Putamen (tissue), 1 donor: ENCODE measurements around the gene NR2F2.

Experiments
- DNase-seq: peaks from one replicate; pipeline ENCODE4 v3.0.0-alpha.2; 2016; ENCODE audit warnings: low spot score

The NR2F2 gene

DNA sequence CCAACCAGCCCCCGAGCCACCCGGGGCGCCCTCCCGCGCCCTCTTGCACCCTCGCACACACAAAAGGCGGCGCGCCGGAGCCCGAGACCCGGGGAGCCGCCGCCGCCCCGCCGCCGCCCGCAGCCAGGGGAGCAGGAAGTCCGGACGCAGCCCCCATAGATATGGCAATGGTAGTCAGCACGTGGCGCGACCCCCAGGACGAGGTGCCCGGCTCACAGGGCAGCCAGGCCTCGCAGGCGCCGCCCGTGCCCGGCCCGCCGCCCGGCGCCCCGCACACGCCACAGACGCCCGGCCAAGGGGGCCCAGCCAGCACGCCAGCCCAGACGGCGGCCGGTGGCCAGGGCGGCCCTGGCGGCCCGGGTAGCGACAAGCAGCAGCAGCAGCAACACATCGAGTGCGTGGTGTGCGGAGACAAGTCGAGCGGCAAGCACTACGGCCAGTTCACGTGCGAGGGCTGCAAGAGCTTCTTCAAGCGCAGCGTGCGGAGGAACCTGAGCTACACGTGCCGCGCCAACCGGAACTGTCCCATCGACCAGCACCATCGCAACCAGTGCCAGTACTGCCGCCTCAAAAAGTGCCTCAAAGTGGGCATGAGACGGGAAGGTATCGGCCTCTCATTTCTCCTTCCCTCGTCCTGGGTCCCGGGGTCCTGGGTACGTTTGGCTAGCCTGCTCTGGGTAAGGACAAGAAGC is 1.6 kb downstream of the NR2F2 start:
- DNase-seq = no peak

DNA sequence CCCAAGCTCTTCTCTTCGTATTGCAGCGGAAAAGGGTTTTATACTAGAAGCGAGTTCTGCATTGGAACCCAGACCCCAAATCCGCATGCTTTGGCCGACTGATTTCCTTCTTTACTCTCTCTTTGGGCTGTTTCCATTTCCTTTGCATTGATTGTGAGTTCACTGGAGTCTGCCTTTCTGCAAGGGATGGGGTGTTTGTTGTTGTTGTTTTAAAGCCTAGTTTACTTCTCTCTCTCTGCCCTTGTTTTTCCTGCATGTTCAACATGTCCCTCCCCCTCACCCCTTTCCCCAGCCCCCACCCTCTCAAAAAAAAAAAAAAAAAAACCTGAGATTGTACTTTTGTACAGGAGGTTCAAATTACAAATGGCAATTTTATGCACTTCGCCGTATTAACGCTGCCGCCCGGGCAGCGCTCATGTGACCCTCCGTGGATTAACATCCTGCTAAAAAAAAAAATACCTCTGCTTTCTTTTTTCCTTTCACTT is 2.2 kb downstream of the NR2F2 start:
- DNase-seq = no peak

DNA sequence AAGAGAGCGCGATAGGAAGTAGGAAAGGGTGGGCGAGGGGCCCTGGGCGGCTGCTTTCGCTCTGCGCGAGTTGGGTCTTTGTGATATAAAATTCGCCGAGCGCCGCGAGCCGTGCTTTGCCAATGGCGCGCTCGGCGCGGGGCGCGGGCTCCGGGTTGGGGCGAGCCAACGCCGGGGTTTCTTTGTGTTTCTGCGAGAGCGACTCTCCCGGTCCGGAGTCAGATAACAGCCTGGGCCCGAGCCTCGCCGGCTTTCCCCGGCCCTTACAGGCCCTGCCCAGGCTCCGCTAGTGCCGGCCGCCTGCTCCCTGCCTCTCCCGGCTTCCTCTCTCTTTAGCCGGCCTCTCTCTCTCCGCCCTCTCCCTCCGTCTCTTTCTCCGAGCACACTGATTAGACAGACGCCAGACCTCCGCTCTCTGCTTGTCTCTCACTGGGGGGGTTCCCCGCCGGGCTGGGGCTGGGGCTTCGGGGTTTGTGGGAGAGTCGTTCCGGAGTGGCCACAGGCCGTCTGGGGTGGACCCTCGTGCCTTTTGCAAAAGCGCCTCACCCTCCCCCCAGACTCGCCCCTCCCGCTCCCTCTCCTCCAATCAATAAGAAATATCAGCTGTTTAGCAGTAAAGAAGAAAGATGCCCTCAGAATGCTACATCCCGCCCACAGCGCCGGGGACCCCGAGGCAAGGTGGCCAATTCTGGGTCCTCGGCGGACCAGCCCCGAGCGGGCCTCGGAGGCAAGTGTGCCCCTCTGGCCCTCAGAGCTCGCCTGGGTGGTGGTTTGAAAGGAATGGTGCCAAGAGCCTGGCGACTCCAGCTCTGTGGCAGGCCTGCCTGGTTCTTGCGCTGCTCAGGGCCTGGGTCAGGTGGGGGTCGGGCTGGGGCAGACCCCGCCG is 2.9 kb downstream of the NR2F2 start:
- no peak for DNase-seq

- no peak for DNase-seq
Observed at GRCh38 chr15:96334017-96334704, 3.7 kb downstream of the NR2F2 start.

DNA sequence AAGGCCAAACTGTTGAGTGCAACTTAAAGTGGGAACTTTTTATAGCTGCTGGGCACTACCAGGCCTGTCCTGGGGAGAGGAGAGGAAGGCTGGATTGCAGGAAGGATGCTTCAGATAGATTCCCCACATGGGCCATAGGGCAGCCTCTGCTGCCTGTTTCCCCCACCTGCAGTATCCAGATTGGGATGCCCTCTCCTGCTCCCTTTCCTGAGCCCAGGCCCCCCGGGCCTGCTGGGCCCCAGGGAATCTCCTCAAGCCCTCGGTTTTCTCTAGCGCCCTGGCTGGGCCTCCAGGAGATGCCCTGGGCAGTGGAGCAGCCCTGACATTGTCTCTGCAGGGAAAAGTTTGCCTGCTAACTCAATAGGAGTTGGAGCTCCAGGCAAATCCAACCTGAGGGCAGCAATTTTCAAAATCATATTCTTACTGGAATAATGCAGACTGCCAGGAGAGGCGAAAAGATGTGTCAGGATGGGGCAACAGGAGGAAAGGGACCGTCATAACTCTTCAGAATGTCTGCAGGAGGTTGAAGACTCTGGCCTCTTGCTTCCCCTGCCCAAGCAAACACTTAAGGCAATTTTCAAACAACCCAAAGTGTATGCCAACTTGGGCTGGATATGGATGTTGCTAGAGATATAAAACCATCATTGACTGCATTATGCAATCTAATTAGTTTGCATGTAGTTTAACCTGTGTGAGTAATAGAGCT is 4.4 kb downstream of the NR2F2 start:
- DNase-seq = no peak

- DNase-seq = no peak
Observed at GRCh38 chr15:96335411-96336024, 5.0 kb downstream of the NR2F2 start.

GRCh38 chr15:96336108-96336595 is 5.7 kb downstream of the NR2F2 start:
- DNase-seq = no peak

DNA sequence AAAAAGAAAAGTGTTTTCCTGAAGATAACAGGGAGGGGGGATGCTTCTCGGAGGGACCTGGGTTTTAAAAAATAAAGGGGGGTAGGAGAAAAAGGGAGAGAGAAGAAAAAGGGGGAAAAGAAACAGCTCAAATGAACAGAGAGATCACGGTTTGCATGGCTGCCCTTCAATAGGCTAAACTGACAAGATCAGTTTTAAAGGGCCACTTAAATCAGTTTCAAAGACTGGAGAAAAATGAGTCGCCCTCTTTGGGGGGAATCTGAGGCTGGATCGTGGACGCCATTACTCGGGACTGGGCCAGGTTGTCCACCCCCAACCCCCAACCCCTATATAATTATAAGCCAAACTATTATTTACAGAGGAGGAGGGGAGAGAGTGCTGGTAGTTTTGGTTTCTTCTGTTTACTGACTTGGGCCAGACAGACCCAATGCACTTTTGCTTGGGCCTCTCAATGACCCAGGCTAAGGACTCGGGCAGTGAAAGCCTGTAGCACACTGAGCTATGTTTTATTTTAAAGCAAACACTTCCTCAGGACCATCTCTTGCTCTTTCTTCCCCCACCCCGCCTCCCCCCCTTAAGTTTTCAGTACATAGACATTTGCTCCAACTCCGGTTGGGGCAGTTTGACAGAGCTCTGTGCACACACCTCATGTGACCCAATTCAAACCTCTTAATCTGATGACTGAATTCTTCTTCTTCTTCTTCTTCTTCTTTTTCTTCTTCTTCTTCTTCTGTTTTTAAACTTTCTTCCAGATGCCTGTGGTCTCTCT is 6.3 kb downstream of the NR2F2 start:
- DNase-seq = no peak

DNA sequence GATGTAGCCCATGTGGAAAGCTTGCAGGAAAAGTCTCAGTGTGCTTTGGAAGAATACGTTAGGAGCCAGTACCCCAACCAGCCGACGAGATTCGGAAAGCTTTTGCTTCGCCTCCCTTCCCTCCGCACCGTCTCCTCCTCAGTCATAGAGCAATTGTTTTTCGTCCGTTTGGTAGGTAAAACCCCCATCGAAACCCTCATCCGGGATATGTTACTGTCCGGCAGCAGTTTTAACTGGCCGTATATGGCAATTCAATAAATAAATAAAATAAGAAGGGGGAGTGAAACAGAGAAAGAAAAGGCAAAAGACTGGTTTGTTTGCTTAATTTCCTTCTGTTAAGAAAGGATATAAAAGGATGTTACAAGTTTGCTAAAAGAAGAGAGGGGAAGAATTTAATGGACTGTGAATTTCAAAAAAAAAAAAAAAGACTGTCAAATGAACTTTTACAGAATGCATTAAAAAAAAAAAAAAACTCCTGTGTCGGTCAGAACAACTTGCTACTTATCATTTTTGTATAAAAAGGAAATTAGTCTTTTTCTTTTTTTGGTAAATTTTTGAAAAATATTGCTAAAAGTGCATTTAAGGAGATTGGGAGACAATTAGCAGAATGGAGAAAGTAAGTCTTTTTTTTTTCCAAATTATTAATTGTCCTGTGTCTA is 7.0 kb downstream of the NR2F2 start:
- DNase-seq = no peak

GRCh38 chr15:96338074-96338765 is 7.7 kb downstream of the NR2F2 start:
- no peak for DNase-seq

DNA sequence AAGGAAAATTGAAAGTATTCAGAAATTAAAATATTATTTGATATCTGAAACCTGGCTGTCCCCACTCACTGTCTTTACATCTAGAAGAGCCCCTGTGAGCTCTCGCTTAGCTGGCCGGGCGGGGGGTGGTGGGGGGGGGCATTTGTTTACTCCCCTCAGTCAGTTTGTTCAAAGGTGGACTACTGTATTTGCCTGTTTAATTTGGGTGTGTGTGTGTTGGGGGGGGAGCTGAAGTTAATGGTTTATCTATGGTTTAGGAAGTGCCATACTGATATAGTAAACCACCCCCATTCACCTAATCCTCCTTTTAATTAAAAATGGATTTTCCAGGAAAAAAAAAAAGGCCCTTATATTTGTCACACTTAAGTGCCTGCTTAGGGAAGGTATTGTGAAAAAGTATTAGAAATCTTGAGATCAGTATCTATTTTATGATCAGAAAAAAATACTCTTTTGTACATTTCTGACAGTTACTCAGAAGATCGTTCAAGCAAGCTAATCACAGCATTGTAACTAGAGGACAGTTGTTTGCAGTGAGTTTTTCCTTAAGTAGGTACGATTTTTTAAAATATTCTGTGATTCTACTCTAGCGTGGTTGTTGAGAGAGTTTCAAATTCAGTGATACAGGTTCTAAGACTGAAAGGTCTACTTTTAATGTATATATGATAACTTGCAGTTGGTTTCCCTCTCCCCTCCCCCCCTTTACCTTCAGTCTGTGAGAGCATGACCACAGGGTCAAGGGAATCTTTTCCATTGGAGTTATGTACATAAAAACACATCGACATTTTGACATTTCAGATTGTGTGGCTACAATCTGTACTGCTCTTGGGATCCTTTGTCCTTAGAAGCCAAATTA is 8.5 kb downstream of the NR2F2 start:
- no peak for DNase-seq

- no peak for DNase-seq
Observed at GRCh38 chr15:96339619-96340347, 9.3 kb downstream of the NR2F2 start.

GRCh38 chr15:96340348-96340597 is 9.8 kb downstream of the NR2F2 start:
- no peak for DNase-seq

GRCh38 chr15:96340598-96341512 is 10.4 kb downstream of the NR2F2 start:
- no peak for DNase-seq

DNA sequence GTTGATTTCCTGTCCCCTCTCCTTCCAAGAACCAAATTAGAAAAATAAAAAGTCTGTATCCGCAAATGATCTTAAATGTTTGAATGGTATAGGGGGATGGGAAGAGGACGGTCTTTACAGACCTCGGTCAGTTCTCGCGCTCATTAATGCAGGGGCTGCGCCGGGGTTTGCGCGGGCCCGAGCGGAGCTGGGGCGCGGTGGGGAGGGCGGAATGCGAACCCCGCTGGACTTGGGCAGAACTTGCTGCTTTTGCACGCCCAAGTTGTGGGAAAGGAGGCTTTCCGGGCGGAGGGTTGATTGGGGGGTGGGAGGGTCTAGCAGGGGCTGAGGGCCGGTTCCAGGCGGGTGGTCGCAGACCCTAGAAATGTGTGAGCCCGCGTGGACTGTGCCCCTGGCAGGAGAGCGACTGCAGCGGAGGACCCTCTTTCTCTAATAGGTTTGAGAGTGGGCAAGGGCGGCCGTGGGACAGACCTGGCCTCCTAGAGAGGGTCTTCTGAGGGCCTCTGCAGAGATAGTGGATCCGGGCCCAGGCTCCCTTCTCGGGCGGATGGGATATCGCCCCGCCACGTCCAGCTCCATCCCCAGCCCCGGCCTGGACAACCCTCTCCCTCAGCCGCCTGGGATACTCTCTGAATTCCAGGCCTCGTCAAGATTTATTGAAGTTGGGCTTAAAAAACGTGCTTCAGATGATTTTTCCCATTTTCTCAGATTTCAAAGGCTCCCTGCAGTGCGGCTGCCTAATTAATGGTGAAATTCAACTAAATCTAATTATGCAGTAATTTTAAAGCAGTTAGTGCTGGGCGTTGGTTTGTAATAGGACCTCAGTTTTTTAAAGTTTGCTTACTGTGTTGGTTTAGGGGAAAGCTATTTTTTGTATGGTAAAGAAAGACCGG is 11.3 kb downstream of the NR2F2 start:
- no peak for DNase-seq
